H1 (cell line): ENCODE data around the gene UBE2G2. TPM values are rescaled to one million over a fixed set of nuclear protein-coding genes. Genes with fewer than 3 reads are reported as not detected.

Experiments
- CTCF ChIA-PET: fragments of 300-600 bp; sonication (Branson Sonifier 250); formaldehyde crosslinking; loops from one replicate; lab custom pipeline; 2021; ENCODE audit not compliant: partially characterized antibody; lab: Charles Lee
- POLR2A ChIA-PET: fragments of 300-600 bp; sonication (Branson Sonifier 250); formaldehyde crosslinking; loops from one replicate; lab custom pipeline; 2021; ENCODE audit warnings: inconsistent platforms; ENCODE audit not compliant: partially characterized antibody; lab: Charles Lee
- DNase-seq, 2 experiments: peaks; one replicate each; pipeline versions ENCODE4 v3.0.0 to v3.0.0-alpha.2; 2010 to 2022; ENCODE audit warnings: low spot score in 2 of 2, low read depth in 1 of 2, mixed read lengths in 1 of 2
- FAIRE-seq: peaks from 2 replicates; lab custom pipeline; 2011; peaks lifted over from hg19 to GRCh38; lab: Jason Lieb, UNC
- H2AFZ ChIP-seq: 2 replicates; pipeline ENCODE4 v1.8.1; 2012; ENCODE audit warnings: low read length, inconsistent platforms
- H2AK5ac ChIP-seq: 2 replicates; pipeline ENCODE4 v1.6.1; 2013; ENCODE audit warnings: low read depth, low read length
- H2BK120ac ChIP-seq: replicated peaks from 2 replicates; pipeline ENCODE3; 2013; ENCODE audit warnings: low read depth, low read length, inconsistent platforms
- H2BK12ac ChIP-seq: 2 replicates; pipeline ENCODE4 v1.6.1; 2013; ENCODE audit warnings: low read depth, low read length
- H2BK15ac ChIP-seq: 2 replicates; pipeline ENCODE4 v1.6.1; 2013; ENCODE audit warnings: low read length
- H2BK20ac ChIP-seq: 2 replicates; pipeline ENCODE4 v1.6.1; 2013; ENCODE audit warnings: low read length
- H2BK5ac ChIP-seq: 2 replicates; pipeline ENCODE4 v1.6.1; 2013; ENCODE audit warnings: low read depth, low read length
- H3K14ac ChIP-seq: 2 replicates; pipeline ENCODE4 v1.6.1; 2013; ENCODE audit warnings: inconsistent platforms; ENCODE audit not compliant: insufficient read length
- H3K18ac ChIP-seq: 2 replicates; pipeline ENCODE4 v1.6.1; 2013; ENCODE audit warnings: low read length; ENCODE audit errors: extremely low read depth
- H3K23ac ChIP-seq: 2 replicates; pipeline ENCODE4 v1.6.1; 2013; ENCODE audit warnings: inconsistent platforms; ENCODE audit not compliant: insufficient read length
- H3K23me2 ChIP-seq: 2 replicates; pipeline ENCODE4 v1.6.1; 2013; ENCODE audit warnings: low read depth, low read length
- H3K27ac ChIP-seq: 2 replicates; pipeline ENCODE4 v1.6.1; 2011; ENCODE audit warnings: low read depth, low read length, inconsistent platforms
- H3K27me3 ChIP-seq, 4 experiments: replicated peaks in 1 of 4; 1 replicate in 1 of 4; 2 replicates in 3 of 4; pipeline versions ENCODE4 v1.6.1 to v1.8.1; 2011 to 2013; ENCODE audit warnings: low read length in 3 of 4, mild to moderate bottlenecking in 3 of 4, inconsistent platforms in 2 of 4, mixed read lengths in 2 of 4, moderate library complexity in 1 of 4; ENCODE audit not compliant: control insufficient read depth in 3 of 4, insufficient read depth in 3 of 4; ENCODE audit errors: extremely low read depth in 1 of 4
- H3K36me3 ChIP-seq, 4 experiments: 2 replicates each; pipeline versions ENCODE4 v1.6.1 to v1.8.1; 2011 to 2013; ENCODE audit warnings: mild to moderate bottlenecking in 4 of 4, low read length in 3 of 4, moderate library complexity in 2 of 4, control low read depth in 1 of 4, inconsistent platforms in 1 of 4; ENCODE audit not compliant: insufficient read depth in 4 of 4, control insufficient read depth in 2 of 4
- H3K4ac ChIP-seq: replicated peaks from 2 replicates; pipeline ENCODE3; 2013; ENCODE audit warnings: low read length, low read depth, mixed read lengths, inconsistent platforms; ENCODE audit not compliant: insufficient read length
- H3K4me1 ChIP-seq, 4 experiments: replicated peaks in 1 of 4; 1 replicate in 1 of 4; 2 replicates in 3 of 4; pipeline versions ENCODE4 v1.6.1 to v1.8.1; 2011 to 2013; ENCODE audit warnings: low read length in 3 of 4, inconsistent platforms in 2 of 4, mixed read lengths in 1 of 4; ENCODE audit not compliant: insufficient read depth in 4 of 4, control insufficient read depth in 3 of 4
- H3K4me2 ChIP-seq, 2 experiments: 2 replicates each; pipeline versions ENCODE4 v1.6.1 to v1.8.1; 2011 to 2013; ENCODE audit warnings: low read depth in 2 of 2, low read length in 2 of 2, control low read depth in 1 of 2, inconsistent platforms in 1 of 2, mild to moderate bottlenecking in 1 of 2; ENCODE audit not compliant: insufficient read depth in 1 of 2
- H3K4me3 ChIP-seq, 4 experiments: fragments of 200-600, 300-600 bp in 1 of 4; sonication (generic), shearing (Covaris generic), sonication (Bioruptor Twin) in 1 of 4; 2 replicates each; pipeline versions ENCODE4 v1.5.1 to v1.8.1; 2011 to 2016; ENCODE audit warnings: low read length in 4 of 4, low read depth in 3 of 4, control low read depth in 2 of 4, inconsistent platforms in 2 of 4, mild to moderate bottlenecking in 2 of 4, mixed read lengths in 1 of 4, moderate library complexity in 1 of 4; ENCODE audit not compliant: insufficient read depth in 2 of 4; ENCODE audit errors: extremely low read depth in 1 of 4
- H3K56ac ChIP-seq: replicated peaks from 2 replicates; pipeline ENCODE3; 2013; ENCODE audit warnings: low read depth, mild to moderate bottlenecking, mixed read lengths, low read length, inconsistent platforms; ENCODE audit not compliant: insufficient read length
- H3K79me1 ChIP-seq: 2 replicates; pipeline ENCODE4 v1.6.1; 2013; ENCODE audit warnings: low read depth, low read length, control low read depth
- H3K79me2 ChIP-seq, 2 experiments: 2 replicates each; pipeline versions ENCODE4 v1.6.1 to v1.8.1; 2012 to 2013; ENCODE audit warnings: low read length in 2 of 2, mild to moderate bottlenecking in 2 of 2, inconsistent platforms in 1 of 2; ENCODE audit not compliant: insufficient read depth in 2 of 2, control insufficient read depth in 1 of 2
- H3K9ac ChIP-seq, 4 experiments: replicated peaks in 1 of 4; 1 replicate in 1 of 4; 2 replicates in 3 of 4; pipeline versions ENCODE4 v1.6.1 to v1.8.1; 2011 to 2013; ENCODE audit warnings: low read depth in 3 of 4, low read length in 3 of 4, control low read depth in 2 of 4, mild to moderate bottlenecking in 2 of 4, moderate library complexity in 2 of 4, inconsistent platforms in 1 of 4; ENCODE audit errors: extremely low read depth in 1 of 4
- H3K9me3 ChIP-seq, 2 experiments: 2 replicates each; pipeline versions ENCODE4 v1.6.1 to v1.8.1; 2012 to 2013; ENCODE audit warnings: mild to moderate bottlenecking in 2 of 2, moderate library complexity in 2 of 2, control low read depth in 1 of 2, inconsistent platforms in 1 of 2, low read depth in 1 of 2, low read length in 1 of 2, mixed read lengths in 1 of 2; ENCODE audit not compliant: insufficient read depth in 2 of 2
- H4K20me1 ChIP-seq, 2 experiments: replicated peaks in 1 of 2; 2 replicates each; pipeline versions ENCODE3 to v1.8.1; 2011 to 2013; ENCODE audit warnings: inconsistent platforms in 2 of 2, low read length in 2 of 2, mild to moderate bottlenecking in 1 of 2; ENCODE audit not compliant: insufficient read depth in 2 of 2, control insufficient read depth in 1 of 2
- H4K5ac ChIP-seq: 2 replicates; pipeline ENCODE4 v1.6.1; 2013; ENCODE audit warnings: low read length, low read depth, mixed read lengths, inconsistent platforms; ENCODE audit not compliant: insufficient read length
- H4K8ac ChIP-seq: 2 replicates; pipeline ENCODE4 v1.8.0; 2013; ENCODE audit warnings: mild to moderate bottlenecking, moderate library complexity, low read length, inconsistent platforms; ENCODE audit not compliant: insufficient read depth; ENCODE audit errors: extremely low read depth
- H4K91ac ChIP-seq: replicated peaks from 2 replicates; pipeline ENCODE3; 2013; ENCODE audit warnings: low read length, mixed read lengths, inconsistent platforms; ENCODE audit not compliant: insufficient read length
- ATF2 ChIP-seq: IDR thresholded peaks from 2 replicates; pipeline ENCODE4 v1.6.1; 2012; ENCODE audit warnings: low read length, inconsistent platforms
- BRCA1 ChIP-seq: IDR thresholded peaks from 2 replicates; pipeline ENCODE4 v1.6.1; 2012; ENCODE audit warnings: low read depth, low read length, improper control_type of control experiment
- CBX8 ChIP-seq: fragments of 300-800, 300-1000 bp; sonication (generic); IDR thresholded peaks from 2 replicates; pipeline ENCODE4 v1.7.1; 2016; ENCODE audit warnings: low read depth, low read length, borderline replicate concordance
- CTCF ChIP-seq, 3 experiments: IDR thresholded peaks; 1 replicate in 2 of 3; 2 replicates in 1 of 3; pipeline versions ENCODE4 v1.5.1 to v1.6.1; 2011; ENCODE audit warnings: low read length in 3 of 3, mild to moderate bottlenecking in 3 of 3, inconsistent platforms in 2 of 3, low read depth in 1 of 3, moderate library complexity in 1 of 3; ENCODE audit not compliant: insufficient read depth in 1 of 3; ENCODE audit errors: control extremely low read depth in 1 of 3
- KDM1A ChIP-seq: fragments of 200-600, 300-600 bp; sonication (generic); IDR thresholded peaks from 2 replicates; pipeline ENCODE4 v1.7.1; 2016; ENCODE audit warnings: mild to moderate bottlenecking, low read length, borderline replicate concordance
- TAF1 ChIP-seq: IDR thresholded peaks from 2 replicates; pipeline ENCODE4 v1.6.1; 2011; ENCODE audit warnings: mild to moderate bottlenecking, low read depth, low read length
- TCF12 ChIP-seq: IDR thresholded peaks from 2 replicates; pipeline ENCODE4 v1.6.1; 2011; ENCODE audit warnings: low read depth, mild to moderate bottlenecking, low read length
- WGBS, 2 experiments: shearing (Covaris generic) in 1 of 2; methylation state at CpG; one replicate each; pipeline versions ENCODE4 v1.1.6 to v1.1.7; 2013 to 2015; ENCODE audit warnings: low lambda C conversion rate in 2 of 2, mixed read lengths in 2 of 2, inconsistent platforms in 1 of 2, low coverage in 1 of 2, missing lambda C conversion rate in 1 of 2; ENCODE audit not compliant: insufficient replicate concordance in 2 of 2, insufficient coverage in 1 of 2, insufficient read length in 1 of 2; ENCODE audit errors: extremely low coverage in 1 of 2, missing lambda C conversion rate in 1 of 2; 5-methylcytosine and 5-hydroxymethylcytosine counted together
- polyA plus RNA-seq, 7 experiments: library from polyadenylated mRNA; depleted of rRNA in 3 of 7; stranded (reverse) in 5 of 7; unstranded in 2 of 7; fragments of >200 nt in 5 of 7; fragments of 200-250 nt in 2 of 7; gene quantifications; 1 replicate in 5 of 7; 2 replicates in 1 of 7; 4 replicates in 1 of 7; pipeline versions ENCODE4 v1.2.1 to v1.2.3, GENCODE V29; 2011 to 2013; ENCODE audit warnings: missing spikeins in 2 of 7, mixed read lengths in 2 of 7
- total RNA-seq: library from RNA; stranded (reverse); fragmentation: NEBNext Ultra II Directional; extraction: Animal tissue kit (Norgen Biotek cat#: 25700); gene quantifications from 2 replicates; pipeline ENCODE4 v1.2.1, GENCODE V29; 2021

The UBE2G2 gene
- total and polyA plus RNA-seq, 2 of the 8 experiments (the other 6 are each of a cell fraction or from before 2014, with no cell fraction given), result 96.3 to 101 TPM

- POLR2A ChIA-PET, result interaction anchor here (1.4 kb wide), 1 partner anchor 8 kb away, joined by 4 read pairs; no protein-coding TSS in a partner anchor
- peaks cover 0 to 24% of the 10 kb centered on the region in 2 experiments; a peak in 1 of 4 replicates for H3K79me2 ChIP-seq
- no peak overlapping the region for H3K4me2 ChIP-seq
- H2BK15ac ChIP-seq, result no peak overlapping the region
- no peak overlapping the region for H4K8ac ChIP-seq
- no peak overlapping the region for H2BK5ac ChIP-seq
- WGBS, 2 experiments, result 86% methylated on average over 8 of the region's 8 CpGs; no CpG with 5 or more reads in 1 of the 2 experiments
- no peak overlapping the region for H4K5ac ChIP-seq
- H3K9me3 ChIP-seq, result no peaks in the 10 kb centered on the region
- H3K9ac ChIP-seq, result no peak overlapping the region
- H3K36me3 ChIP-seq, result peaks cover 15 to 54% (median 32%) of the 10 kb centered on the region in 4 experiments
- H4K20me1 ChIP-seq, result peaks cover 0 to 13% of the 10 kb centered on the region in 2 experiments
- peaks cover 6% of the 10 kb centered on the region; the same call in 1 of the 2 replicates for H3K79me1 ChIP-seq
- no peaks in the 10 kb centered on the region for H3K4me1 ChIP-seq
- H3K4ac ChIP-seq, result no peak overlapping the region
- H3K14ac ChIP-seq, result no peak overlapping the region
- no peak overlapping the region for H2BK20ac ChIP-seq
- DNase-seq (no peak), FAIRE-seq (no peak)
- H3K23me2 ChIP-seq, result no peaks in the 10 kb centered on the region
- no peak overlapping the region for H3K23ac ChIP-seq
- no peak overlapping the region for H2BK120ac ChIP-seq
- H3K27me3 ChIP-seq, result no peaks in the 10 kb centered on the region; a peak in 1 of 7 replicates
- no peak overlapping the region for H4K91ac ChIP-seq
- H3K56ac ChIP-seq, result no peak overlapping the region
- TF ChIP-seq KDM1A (no peak), ATF2 (no peak), BRCA1 (no peak), CTCF (IDR thresholded peaks at IDR 0.05; ENCODE audit: control extremely low read depth in 1 of 3, insufficient read depth in 1 of 3, low read depth in 1 of 3, low read length in 3 of 3) (no peak), TAF1 (no peak), CBX8 (no peak), TCF12 (no peak)
- CTCF ChIA-PET, result interaction anchor here (1.1 to 2.0 kb wide), 6 partner anchors 13 to 273 kb away, joined by 3 to 9 read pairs (median 4); no protein-coding TSS in a partner anchor
- no peak overlapping the region for H3K4me3 ChIP-seq
- no peak overlapping the region for H3K18ac ChIP-seq
- no peak overlapping the region for H2AFZ ChIP-seq
- H2BK12ac ChIP-seq, result no peak overlapping the region
- H3K27ac ChIP-seq, result no peak overlapping the region
- no peak overlapping the region for H2AK5ac ChIP-seq
Observed at GRCh38 chr21:44774972-44775371, 26.6 kb downstream of the UBE2G2 start.
